Astrocyte (in vitro differentiated cells and primary cell): ENCODE results near the gene ORM1. TPM values are rescaled to one million over a fixed set of nuclear protein-coding genes. Genes with fewer than 3 reads are reported as not detected.
A peak's percentile ranks its signal among the peaks of the same experiment; 100 is the strongest.

Experiments used
- DNase-seq: peaks from one replicate; pipeline ENCODE4 v3.0.0-alpha.2; 2010; ENCODE audit warnings: low read depth
- FAIRE-seq: peaks from 2 replicates; lab custom pipeline; 2011; peaks lifted over from hg19 to GRCh38; lab: Jason Lieb, UNC
- H2AFZ ChIP-seq: 2 replicates; pipeline ENCODE4 v1.6.0; 2012; ENCODE audit warnings: low read depth, low read length, inconsistent platforms
- H3K27ac ChIP-seq: 2 replicates; pipeline ENCODE4 v1.5.1; 2011; ENCODE audit warnings: low read depth, low read length, inconsistent platforms
- H3K27me3 ChIP-seq: 2 replicates; pipeline ENCODE4 v1.6.0; 2011; ENCODE audit warnings: low read length, inconsistent platforms; ENCODE audit not compliant: insufficient read depth
- H3K36me3 ChIP-seq: 2 replicates; pipeline ENCODE4 v1.5.1; 2011; ENCODE audit warnings: low read length, inconsistent platforms; ENCODE audit not compliant: insufficient read depth
- H3K4me1 ChIP-seq: 2 replicates; pipeline ENCODE4 v1.5.1; 2011; ENCODE audit warnings: low read length, inconsistent platforms; ENCODE audit not compliant: insufficient read depth
- H3K4me2 ChIP-seq: 2 replicates; pipeline ENCODE4 v1.6.0; 2012; ENCODE audit warnings: low read length, inconsistent platforms
- H3K4me3 ChIP-seq: 2 replicates; pipeline ENCODE4 v1.5.1; 2011; ENCODE audit warnings: low read depth, mild to moderate bottlenecking, low read length, inconsistent platforms; ENCODE audit not compliant: insufficient read depth
- H3K79me2 ChIP-seq: 2 replicates; pipeline ENCODE4 v1.6.0; 2012; ENCODE audit warnings: mild to moderate bottlenecking, low read length, inconsistent platforms; ENCODE audit not compliant: insufficient read depth
- H3K9ac ChIP-seq: 2 replicates; pipeline ENCODE4 v1.6.0; 2012; ENCODE audit warnings: mild to moderate bottlenecking, low read length, inconsistent platforms
- H3K9me3 ChIP-seq: 2 replicates; pipeline ENCODE4 v1.5.1; 2012; ENCODE audit warnings: low read depth, mild to moderate bottlenecking, low read length, inconsistent platforms; ENCODE audit not compliant: insufficient read depth
- H4K20me1 ChIP-seq: 2 replicates; pipeline ENCODE4 v1.6.0; 2012; ENCODE audit warnings: low read length, inconsistent platforms; ENCODE audit not compliant: insufficient read depth
- H3K27ac Mint-ChIP-seq: one replicate; pipeline ENCODE4 v1.8.0; 2021; ENCODE audit warnings: mild to moderate bottlenecking, mixed read lengths; ENCODE audit not compliant: unreplicated experiment
- H3K27me3 Mint-ChIP-seq: one replicate; pipeline ENCODE4 v1.8.0; 2021; ENCODE audit warnings: low read depth, mixed read lengths; ENCODE audit not compliant: unreplicated experiment
- H3K36me3 Mint-ChIP-seq: one replicate; pipeline ENCODE4 v1.8.0; 2021; ENCODE audit warnings: low read depth, mixed read lengths; ENCODE audit not compliant: unreplicated experiment
- H3K4me1 Mint-ChIP-seq: one replicate; pipeline ENCODE4 v1.8.0; 2021; ENCODE audit warnings: low read depth, mixed read lengths; ENCODE audit not compliant: unreplicated experiment
- H3K4me3 Mint-ChIP-seq: one replicate; pipeline ENCODE4 v1.8.0; 2021; ENCODE audit warnings: mild to moderate bottlenecking, moderate library complexity, mixed read lengths; ENCODE audit not compliant: unreplicated experiment
- H3K9me3 Mint-ChIP-seq: one replicate; pipeline ENCODE4 v1.8.0; 2021; ENCODE audit warnings: mild to moderate bottlenecking, mixed read lengths; ENCODE audit not compliant: unreplicated experiment
- EZH2 ChIP-seq: IDR thresholded peaks from 2 replicates; pipeline ENCODE4 v1.6.1; 2012; ENCODE audit warnings: mild to moderate bottlenecking, low read length, inconsistent platforms; ENCODE audit not compliant: insufficient read depth
- total RNA-seq: library from RNA; stranded (reverse); gene quantifications from 2 replicates; pipeline ENCODE4 v1.2.1, GENCODE V29; 2021
- TF ChIP-seq, protein P1 (sequence below): IDR thresholded peaks from 2 replicates; pipeline ENCODE4 v1.5.1; 2011; ENCODE audit warnings: low read depth, mild to moderate bottlenecking, inconsistent platforms, low read length, moderate library complexity; ENCODE audit not compliant: insufficient read depth

ORM1 gene
- total RNA-seq, 1 donor from 2014 or later = not detected

DNA sequence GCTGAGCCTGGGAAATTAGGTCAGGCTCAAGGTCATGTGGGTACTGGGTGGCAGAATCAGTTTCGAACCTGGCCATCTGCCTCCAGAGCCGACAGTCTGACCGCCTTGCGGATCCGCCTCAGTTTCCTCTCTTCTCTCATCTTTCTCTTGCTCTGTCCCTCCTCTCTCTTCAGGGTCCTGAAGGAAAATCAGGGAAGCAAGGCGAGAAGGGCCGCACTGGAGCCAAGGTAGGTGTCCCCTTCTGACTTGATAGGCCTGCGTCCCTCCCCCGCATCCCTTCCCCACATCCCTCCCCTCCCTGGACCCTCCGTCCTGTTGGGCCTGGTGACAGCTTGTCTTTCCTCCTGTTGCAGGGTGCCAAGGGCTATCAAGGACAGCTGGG is 40.8 kb upstream of the ORM1 start:
- no peak for FAIRE-seq
- peaks cover 61% of the 10 kb centered on the region for H3K4me1 ChIP-seq
- H3K4me2 ChIP-seq = no peak overlapping the region
- Mint-ChIP-seq H3K9me3 (no peaks in the 10 kb centered on the region), H3K36me3 (peaks cover 21% of the 10 kb centered on the region), H3K27ac (peak overlapping the region; percentile 75), H3K4me1 (peaks cover 50% of the 10 kb centered on the region), H3K4me3 (no peak overlapping the region), H3K27me3 (no peaks in the 10 kb centered on the region)
- no peaks in the 10 kb centered on the region for H3K79me2 ChIP-seq
- no peak overlapping the region for H3K9ac ChIP-seq
- no peaks in the 10 kb centered on the region for H4K20me1 ChIP-seq
- no peak overlapping the region for H3K27ac ChIP-seq
- H2AFZ ChIP-seq = no peak overlapping the region
- no peak overlapping the region for H3K4me3 ChIP-seq
- no peak for DNase-seq
- no peaks in the 10 kb centered on the region for H3K27me3 ChIP-seq
- H3K9me3 ChIP-seq = no peaks in the 10 kb centered on the region
- no peaks in the 10 kb centered on the region for H3K36me3 ChIP-seq
- no peak for TF ChIP-seq EZH2
- TF ChIP-seq, protein P1, sequence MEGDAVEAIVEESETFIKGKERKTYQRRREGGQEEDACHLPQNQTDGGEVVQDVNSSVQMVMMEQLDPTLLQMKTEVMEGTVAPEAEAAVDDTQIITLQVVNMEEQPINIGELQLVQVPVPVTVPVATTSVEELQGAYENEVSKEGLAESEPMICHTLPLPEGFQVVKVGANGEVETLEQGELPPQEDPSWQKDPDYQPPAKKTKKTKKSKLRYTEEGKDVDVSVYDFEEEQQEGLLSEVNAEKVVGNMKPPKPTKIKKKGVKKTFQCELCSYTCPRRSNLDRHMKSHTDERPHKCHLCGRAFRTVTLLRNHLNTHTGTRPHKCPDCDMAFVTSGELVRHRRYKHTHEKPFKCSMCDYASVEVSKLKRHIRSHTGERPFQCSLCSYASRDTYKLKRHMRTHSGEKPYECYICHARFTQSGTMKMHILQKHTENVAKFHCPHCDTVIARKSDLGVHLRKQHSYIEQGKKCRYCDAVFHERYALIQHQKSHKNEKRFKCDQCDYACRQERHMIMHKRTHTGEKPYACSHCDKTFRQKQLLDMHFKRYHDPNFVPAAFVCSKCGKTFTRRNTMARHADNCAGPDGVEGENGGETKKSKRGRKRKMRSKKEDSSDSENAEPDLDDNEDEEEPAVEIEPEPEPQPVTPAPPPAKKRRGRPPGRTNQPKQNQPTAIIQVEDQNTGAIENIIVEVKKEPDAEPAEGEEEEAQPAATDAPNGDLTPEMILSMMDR = no peak

DNA sequence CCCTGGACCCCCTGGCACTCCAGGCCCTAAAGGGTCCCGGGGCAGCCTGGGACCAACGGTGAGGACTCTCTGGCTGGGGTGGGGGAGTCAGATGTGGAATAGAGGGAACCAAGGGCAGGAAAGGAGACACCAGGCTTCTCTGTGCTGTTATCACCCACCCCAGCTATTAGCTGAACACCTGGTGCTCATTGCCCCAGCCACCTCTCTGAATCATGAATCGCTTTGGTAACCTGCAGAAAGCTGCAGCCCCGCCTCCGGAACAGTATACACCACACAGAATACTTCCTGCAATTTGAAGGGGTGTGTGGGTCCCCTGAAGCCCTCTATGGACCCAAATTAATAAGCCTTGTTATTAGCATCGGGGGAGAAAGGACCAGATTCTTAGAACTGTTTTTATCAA is 40.4 kb upstream of the ORM1 start:
- H3K4me3 Mint-ChIP-seq = no peak overlapping the region
- FAIRE-seq = no peak
- DNase-seq = no peak
- H3K9me3 ChIP-seq = no peaks in the 10 kb centered on the region
- no peak overlapping the region for H3K9ac ChIP-seq
- no peaks in the 10 kb centered on the region for H3K9me3 Mint-ChIP-seq
- no peaks in the 10 kb centered on the region for H3K36me3 ChIP-seq
- H3K4me1 Mint-ChIP-seq = peaks cover 48% of the 10 kb centered on the region
- H3K4me3 ChIP-seq = no peak overlapping the region
- no peaks in the 10 kb centered on the region for H4K20me1 ChIP-seq
- H3K27me3 Mint-ChIP-seq = no peaks in the 10 kb centered on the region
- H3K79me2 ChIP-seq = no peaks in the 10 kb centered on the region
- TF ChIP-seq, protein P1 = no peak
- no peak for TF ChIP-seq EZH2
- H3K4me2 ChIP-seq = peak overlapping the region; percentile 12
- H3K27ac ChIP-seq = peak overlapping the region; percentile 25
- H3K27me3 ChIP-seq = no peaks in the 10 kb centered on the region
- peaks cover 61% of the 10 kb centered on the region for H3K4me1 ChIP-seq
- peaks cover 21% of the 10 kb centered on the region for H3K36me3 Mint-ChIP-seq
- H2AFZ ChIP-seq = no peak overlapping the region
- peak overlapping the region; percentile 75 for H3K27ac Mint-ChIP-seq

DNA sequence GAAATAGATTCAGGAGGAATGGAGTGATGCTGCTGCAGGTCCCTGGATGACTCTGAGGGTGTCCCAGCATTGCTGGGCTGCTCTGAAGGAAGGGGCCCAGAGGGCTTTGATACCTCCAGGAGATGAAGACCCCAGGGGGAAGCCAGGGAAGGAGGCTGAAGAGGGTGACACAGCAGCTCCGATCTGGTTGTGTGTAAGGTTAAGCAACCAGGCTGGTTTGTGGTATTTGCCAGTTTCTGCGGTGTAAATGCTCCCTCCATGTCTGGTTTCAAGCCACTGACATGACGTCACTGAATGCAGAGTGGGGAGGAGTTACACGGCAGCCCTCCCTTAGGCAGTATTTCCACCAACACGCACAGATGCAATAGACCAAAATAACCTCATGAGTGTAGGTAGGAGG is 40.0 kb upstream of the ORM1 start:
- Mint-ChIP-seq H3K4me1 (peaks cover 47% of the 10 kb centered on the region), H3K36me3 (peaks cover 21% of the 10 kb centered on the region), H3K9me3 (no peaks in the 10 kb centered on the region), H3K27ac (peak overlapping the region; percentile 75), H3K4me3 (no peak overlapping the region), H3K27me3 (no peaks in the 10 kb centered on the region)
- Histone ChIP-seq H3K36me3 (no peaks in the 10 kb centered on the region), H3K27ac (peak overlapping the region; percentile 25), H3K4me1 (peaks cover 61% of the 10 kb centered on the region), H3K9ac (no peak overlapping the region), H3K4me3 (no peak overlapping the region), H3K4me2 (peak overlapping the region; percentile 12), H3K9me3 (no peaks in the 10 kb centered on the region), H4K20me1 (no peaks in the 10 kb centered on the region), H3K79me2 (no peaks in the 10 kb centered on the region), H3K27me3 (no peaks in the 10 kb centered on the region), H2AFZ (no peak overlapping the region)
- peak; percentile 90 for DNase-seq
- TF ChIP-seq, protein P1 = no peak
- TF ChIP-seq EZH2 = no peak
- peak; percentile 74 for FAIRE-seq
